GM19328 (cell line): ENCODE data around the gene DLGAP1.

Source experiments
- ATAC-seq: cut with Tn5 transposase; IDR thresholded peaks from one replicate; pipeline ENCODE4 v1.9.1; 2021; ENCODE audit warnings: mild to moderate bottlenecking, moderate library complexity; ENCODE audit not compliant: unreplicated experiment

The DLGAP1 gene

DNA sequence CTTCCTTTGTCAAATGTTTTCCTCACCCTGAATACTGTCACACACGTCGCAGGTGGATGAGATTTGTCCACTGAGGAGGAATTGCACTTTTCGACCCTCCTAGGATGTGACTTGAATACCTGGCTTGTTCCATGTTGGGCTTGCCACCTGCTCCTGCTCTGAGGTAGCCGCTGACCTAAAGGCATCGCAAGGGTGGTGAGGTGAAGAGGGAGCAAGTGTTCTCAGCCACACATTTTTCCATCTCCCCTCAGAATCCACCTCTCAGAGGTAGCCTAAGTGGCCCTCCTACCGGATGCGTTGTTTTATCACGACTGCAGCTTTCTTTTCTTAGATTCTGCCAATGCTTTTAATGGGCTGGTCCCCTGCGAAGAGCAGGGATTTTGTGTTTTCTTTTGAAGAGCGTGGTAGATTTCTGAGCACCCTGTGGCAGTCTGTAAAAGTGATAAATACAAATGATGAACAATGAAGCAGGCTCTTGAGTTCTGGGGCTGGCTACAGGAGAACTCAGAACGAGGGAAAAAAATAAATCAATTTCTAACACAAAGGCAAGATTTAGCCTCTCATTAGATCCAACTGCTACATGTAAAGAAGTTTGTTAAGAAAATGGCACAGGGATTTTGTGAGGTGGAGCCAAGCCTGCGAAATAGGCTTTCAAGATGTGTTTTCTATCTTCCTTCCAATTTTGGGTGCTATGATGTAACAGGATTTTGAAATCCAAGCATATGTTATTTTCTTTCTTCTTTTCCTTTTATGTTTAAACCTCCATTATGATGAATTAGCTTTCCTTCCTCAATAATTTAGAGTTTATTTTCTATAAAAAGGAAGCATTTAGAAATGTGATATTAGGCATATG, 618.4 kb downstream of the DLGAP1 start:
- ATAC-seq: no peak

GRCh38 chr18:3832025-3832638, 623.0 kb downstream of the DLGAP1 start:
- no peak for ATAC-seq

DNA sequence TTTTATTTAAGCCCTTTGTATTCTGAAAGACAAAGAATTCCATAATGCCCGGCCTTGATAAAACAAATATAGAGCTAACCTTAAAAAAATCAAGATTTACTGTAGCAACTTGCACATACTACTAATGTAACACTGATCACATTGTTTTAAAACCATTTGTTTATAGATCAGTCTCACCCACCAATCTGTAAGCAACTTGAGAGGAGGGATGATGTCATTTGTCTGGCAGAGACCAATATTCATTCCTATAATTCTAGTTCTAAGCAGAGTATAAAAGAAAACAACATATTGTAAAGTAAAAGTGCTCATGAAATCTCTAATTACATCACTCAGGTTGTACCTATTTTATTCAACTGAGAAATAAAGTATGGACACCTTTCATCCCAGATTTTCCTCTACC, 624.5 kb downstream of the DLGAP1 start:
- ATAC-seq: no peak

DNA sequence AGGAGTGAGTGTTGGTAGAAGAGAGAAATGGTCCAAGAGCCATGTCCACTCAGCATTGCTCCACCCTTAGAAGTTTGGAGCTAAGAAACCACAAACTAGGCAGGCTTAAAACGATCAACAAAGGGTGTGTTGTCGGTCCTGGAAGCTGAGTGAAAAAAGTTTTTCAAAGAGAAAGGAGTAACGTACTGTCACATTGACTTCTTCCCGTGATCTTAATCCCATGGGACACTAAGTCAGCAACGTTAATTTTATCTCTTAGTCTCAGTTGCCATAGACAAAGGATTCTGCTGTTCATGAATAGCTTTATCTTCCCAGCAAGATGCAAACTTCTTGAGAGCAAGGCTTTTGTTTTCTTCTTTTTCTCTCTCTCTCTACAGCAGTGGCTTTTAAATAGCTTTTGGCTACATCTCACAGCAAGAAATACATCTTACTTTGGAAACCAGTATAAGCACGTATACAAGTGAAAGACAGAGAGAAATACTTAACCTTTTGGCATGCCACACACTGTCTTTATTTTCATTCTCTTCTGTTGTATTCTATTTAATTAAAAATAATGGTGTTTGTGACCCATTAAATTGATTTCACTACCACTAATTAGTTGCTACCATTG, 627.8 kb downstream of the DLGAP1 start:
- no peak for ATAC-seq

DNA sequence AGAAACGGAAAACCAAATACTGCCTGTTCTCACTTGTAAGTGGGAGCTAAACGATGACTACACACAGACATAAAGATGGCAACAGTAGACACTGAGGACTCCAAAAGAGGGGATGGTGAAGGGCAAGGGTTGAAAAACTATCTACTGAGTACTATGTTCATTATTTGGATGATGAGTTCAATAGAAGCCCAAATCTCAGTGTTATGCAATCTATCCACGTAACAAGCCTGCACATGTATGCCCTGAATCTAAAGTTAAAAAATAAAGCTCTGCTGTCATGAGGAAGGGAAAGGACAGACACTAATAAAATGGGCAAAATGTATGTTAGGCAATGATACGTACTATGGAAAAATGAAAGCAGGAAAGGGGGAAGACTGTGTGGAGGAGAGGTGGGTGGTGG, 629.1 kb downstream of the DLGAP1 start:
- ATAC-seq: no peak

DNA sequence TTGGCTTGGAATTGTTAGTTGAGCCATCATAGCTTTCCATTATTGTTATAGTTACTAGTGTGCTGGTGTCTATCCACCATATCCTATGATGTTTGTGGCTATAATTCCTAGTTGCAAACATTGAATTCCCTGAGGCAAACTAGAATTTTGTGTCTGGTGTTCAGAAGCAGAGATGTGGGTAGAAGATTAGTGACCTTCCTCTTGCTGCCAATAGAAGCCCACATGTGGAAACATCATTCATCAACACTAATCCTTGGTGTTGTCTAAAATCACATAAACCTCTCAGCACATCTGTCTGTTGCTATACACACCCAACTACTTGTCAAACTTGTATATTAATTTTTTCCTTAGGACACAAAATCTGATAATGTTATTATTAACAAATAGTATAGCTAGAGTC, 631.0 kb downstream of the DLGAP1 start:
- ATAC-seq: no peak

GRCh38 chr18:3823073-3823472, 632.0 kb downstream of the DLGAP1 start:
- ATAC-seq: no peak

GRCh38 chr18:3821524-3821923, 633.6 kb downstream of the DLGAP1 start:
- no peak for ATAC-seq

DNA sequence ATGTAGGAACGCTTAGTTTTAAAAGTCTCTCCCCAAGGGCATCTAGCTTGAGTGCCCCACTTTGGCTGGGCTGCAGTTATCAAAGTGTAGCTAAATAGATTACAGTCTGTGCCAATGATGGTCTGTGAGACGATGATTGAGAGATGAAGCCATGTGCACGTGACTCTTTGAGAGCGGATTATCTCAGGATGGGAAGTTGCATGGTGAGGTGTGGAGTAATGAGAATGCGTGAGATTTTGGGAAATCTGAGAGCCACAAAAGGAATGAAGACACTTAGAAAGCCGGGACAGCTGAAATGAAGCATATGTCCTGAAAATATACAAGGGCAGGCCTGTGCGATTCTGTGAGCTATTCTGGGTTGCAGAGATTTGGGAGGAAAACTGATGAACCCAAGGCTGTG, 635.1 kb downstream of the DLGAP1 start:
- ATAC-seq: no peak

GRCh38 chr18:3816610-3817363, 638.3 kb downstream of the DLGAP1 start:
- no peak for ATAC-seq

DNA sequence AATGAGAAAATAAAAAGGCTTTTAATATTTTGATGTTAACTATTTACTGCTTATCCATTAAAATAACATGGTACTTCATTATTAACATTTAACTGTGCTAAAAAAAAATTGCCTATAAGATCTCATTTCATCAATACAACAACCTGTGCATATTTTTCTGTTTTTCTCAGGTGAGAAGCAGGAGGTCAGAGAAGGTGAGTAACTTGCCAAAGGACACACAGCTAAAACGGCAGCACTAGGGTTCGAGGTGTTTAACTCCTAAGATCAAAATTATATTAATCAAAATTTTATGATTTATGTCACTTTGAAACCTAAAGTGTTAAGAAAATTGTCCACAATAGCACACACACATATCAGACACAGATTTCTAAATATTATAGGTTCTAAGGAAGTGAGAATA, 639.1 kb downstream of the DLGAP1 start:
- no peak for ATAC-seq

DNA sequence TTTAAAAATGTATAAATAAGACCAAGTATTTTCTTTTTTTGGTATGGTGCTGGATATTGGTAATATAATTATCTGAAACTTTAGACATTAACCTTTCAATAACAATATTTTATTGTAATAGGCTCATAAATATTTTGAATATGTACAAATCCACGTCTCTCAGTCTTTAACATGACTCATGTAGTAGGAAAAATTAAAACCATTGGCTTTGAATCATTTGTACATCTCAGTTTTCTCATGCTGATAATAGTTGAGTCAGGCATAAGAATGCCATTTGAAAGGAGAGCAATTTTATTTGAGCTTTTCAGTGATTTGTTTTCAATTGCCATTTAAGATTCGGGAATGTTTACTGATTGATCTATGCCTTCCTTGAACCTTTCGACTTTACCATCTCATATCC, 640.3 kb downstream of the DLGAP1 start:
- ATAC-seq: no peak

- ATAC-seq: no peak
Observed at GRCh38 chr18:3810296-3810695, 644.8 kb downstream of the DLGAP1 start.

DNA sequence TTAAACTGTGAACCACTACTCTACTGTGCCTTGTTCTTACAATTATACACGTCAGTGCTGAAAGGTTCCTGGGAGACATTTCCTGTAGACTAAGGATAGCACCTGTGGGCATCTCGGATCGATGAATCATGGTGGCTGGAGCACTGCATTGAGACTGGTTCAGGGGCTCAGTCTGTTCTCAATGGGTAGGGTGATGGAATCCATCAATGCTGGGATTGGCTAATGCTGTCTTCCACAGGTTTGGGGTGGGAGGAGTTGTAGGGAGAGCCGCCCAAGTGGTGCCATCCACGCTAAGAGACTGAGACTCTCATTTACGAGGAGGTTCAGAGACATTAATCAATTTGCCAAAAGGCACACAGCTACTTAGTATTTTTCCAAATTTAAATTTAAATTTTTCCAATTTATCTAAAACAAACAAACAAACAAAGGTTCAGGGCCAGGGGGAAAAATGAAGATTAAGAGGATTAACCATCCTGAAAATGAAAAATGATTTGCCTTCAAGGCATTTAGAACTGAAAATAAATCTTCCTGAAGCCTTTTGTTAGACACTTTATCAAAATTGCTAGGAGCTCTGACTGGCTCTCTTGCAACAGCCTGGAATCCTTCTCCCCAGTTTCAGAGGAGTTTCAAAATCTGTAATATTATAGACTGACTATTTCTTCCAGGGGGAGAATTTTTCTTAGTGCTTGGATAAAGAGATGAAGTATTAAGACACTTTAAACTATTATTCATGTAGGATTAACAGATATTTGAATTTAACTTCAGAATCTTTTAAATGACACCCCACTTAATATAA, 645.9 kb downstream of the DLGAP1 start:
- no peak for ATAC-seq

DNA sequence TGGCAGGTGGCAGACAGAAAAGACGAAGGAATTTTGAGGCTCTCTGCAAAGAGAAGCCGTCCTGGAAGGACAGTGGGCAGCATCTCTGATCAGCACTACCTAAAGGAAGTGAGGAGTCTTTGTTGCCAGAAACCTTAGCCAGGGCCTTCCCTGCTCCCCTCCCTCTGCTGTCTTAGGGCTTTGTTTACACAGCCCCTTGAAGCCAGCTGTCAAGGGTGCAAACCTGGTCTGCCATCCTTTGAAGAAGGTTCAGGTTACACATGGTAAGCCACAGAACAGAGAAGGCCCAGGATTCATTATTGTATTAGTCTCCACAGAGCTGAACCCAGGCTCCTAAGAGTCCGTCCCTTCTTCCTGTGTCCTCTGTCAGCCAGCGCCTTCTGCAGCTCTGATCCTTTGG, 648.5 kb downstream of the DLGAP1 start:
- no peak for ATAC-seq

DNA sequence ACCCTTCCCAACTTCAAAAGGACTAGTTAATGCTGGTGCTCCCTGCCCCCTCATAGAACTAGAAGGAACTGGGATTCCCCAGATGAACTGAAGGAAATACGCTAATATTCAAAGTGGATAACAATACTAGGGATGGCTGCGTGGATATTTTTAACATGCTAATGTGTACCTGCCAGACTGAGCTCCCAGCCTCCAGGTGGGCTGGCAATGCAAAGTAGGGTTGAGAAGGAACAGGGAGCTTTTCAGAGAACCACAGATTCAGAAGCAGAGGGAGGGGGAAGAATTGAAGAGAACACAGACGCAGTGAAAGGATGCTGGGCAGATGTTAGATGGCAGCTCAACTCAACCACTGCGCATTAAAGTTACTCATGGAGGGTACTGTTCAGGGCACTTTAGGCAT, 650.8 kb downstream of the DLGAP1 start:
- no peak for ATAC-seq

- ATAC-seq: no peak
Observed at GRCh38 chr18:3803350-3803749, 651.8 kb downstream of the DLGAP1 start.

DNA sequence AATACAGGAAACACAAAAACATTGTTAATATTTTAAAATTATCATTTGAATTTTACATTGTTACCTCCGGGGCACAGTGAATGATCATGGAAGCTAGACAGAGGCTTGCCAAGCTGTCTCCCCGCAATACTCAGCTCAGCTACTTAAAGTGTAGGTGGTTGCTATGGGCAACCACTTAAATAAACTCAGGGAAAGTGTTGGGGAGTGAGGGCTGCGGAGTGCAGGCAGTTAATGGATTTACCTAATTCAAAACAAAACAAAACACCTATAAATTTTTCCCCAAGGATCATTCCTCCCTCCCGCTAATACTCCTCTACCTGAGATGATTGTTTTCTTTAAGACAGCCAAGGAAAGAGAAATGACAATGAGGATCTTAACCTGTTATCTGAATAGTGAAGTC, 655.6 kb downstream of the DLGAP1 start:
- ATAC-seq: no peak

DNA sequence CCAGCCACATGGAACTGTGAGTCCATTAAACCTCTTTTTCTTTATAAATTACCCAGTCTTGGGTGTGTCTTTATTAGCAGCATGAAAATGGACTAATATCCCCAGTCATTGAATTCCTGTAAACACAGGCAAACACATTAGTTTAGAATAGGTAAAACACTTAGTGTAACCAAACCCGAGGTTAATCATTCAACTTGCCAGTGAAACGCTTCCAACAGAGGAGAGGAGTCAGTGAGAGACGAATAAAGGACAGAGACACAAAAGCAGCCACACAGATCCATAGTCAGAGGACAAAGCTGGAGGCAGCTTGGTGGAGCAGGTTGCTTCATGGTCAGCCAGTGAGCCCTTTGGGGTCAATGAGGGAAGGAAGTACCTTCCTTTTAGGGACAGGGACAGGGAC, 657.1 kb downstream of the DLGAP1 start:
- no peak for ATAC-seq

- ATAC-seq: no peak
Observed at GRCh38 chr18:3796434-3796833, 658.7 kb downstream of the DLGAP1 start.
